GM19043 (cell line): ENCODE measurements around the gene RIMBP2.
"Not testable (repeated sequence)": the region's sequence is repeated elsewhere in the genome, so short reads cannot be mapped to it uniquely, and the experiment has no call there.

Source experiments
- ATAC-seq: cut with Tn5 transposase; IDR thresholded peaks from one replicate; pipeline ENCODE4 v1.9.1; 2021; ENCODE audit warnings: low read depth; ENCODE audit not compliant: unreplicated experiment

RIMBP2 gene

DNA sequence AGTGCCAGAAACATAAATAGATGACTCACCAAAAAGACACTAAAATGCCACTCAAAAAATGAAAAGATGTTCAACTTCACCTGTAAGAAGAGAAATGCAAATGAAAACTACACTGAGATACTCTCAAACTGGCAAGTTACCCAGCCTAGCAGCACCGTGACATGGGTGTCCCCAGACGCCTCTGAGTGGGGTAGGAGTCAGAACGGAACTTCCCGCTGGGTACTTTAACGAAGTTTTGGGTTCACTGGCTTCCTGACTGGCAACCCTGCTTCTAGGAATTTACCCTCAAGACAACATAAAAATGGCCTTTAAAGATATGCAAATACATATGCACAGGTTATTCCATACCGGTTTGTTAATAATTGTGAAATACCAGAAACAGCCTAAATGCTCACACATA is 52.6 kb downstream of the RIMBP2 start:
- ATAC-seq, result no peak

DNA sequence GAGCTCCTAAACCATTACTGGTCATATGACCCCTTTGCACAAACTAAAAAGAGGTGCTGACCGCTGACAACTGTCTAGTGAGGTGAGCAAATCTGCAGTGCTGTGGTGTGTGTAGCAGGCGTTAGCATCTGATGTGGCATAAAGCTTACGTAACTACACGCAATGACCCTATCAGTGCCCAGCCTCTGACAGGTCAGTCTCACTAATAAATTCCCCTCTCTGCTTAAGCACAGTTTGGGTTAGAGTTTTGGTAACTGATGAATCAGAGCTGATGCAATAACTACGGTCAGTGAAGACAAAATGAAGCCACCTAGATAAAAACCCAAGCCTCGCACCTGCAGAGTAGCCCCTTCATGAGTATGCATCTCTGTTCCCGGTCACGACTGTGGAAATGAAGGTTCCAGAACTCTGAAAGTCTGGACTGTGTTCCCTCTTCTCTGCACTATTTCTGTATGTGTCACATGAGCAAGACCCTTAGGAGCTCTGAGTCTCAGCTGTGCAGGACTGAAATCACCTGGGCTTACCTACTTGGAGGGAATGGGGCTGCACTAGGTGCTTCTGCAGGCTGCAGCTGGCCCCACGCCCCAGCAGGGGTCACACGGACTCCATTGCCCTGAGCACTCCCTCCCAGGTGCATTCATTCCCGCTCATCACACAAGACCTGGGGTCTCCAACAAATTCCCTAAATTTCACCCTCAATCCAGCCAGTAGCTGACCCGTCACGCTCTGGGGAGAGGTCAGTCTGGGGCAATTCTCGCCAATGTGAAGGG is 54.4 kb downstream of the RIMBP2 start:
- no peak for ATAC-seq

DNA sequence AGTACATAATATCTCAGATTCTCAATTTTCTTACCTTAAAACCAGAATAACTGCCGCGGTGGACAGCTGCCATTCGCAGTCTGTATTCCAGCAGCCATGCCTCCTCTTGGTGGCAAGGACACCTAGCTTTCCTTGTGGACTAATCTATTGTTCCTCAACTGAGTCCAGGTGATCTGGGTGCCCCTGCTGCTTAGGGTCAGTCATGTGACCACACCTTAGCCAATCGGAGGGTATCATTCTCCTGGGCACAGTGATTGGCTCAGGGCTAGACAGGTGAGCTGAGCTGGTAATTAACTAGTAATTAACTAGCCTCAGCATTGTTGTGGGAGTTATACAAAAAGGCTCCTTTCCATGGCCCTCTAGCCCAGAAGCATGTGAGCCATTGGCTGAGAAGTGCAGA is 55.0 kb downstream of the RIMBP2 start:
- no peak for ATAC-seq

DNA sequence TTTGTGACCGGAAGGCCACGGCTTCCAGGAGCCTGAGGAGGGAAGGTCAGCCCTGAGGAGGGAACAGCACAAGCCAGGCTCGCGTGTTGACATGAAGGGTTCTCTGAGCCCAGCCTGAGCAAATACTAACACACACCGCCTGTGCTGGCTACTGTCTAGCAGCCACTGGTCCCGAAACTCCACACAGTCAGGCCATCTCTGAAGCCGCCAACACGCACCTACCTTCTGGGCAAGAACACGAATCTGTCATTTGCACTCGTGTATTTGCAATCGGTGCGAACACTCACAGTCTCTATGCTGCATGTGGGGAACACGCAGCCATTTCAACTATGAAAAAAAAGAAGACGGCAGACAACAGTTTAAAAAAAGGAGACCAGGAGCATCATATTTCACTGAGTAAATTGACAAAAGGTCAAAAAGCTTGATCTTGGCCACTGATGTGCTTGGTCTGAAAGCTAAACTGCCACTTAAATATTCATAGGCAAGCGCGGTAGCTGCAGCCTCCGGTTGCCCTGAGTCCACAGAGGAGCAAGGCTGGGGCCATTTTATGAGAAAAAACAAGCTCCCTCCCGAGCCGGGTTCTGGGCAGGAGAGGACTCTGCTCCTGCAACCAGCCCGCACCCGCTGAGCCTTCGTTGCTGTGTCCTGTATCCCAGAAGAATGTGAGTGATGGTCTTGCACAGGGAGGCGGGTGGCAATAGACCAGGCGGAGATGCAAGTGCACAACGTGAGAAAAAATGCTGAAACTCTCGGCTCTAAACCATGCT is 57.8 kb downstream of the RIMBP2 start:
- no peak for ATAC-seq

DNA sequence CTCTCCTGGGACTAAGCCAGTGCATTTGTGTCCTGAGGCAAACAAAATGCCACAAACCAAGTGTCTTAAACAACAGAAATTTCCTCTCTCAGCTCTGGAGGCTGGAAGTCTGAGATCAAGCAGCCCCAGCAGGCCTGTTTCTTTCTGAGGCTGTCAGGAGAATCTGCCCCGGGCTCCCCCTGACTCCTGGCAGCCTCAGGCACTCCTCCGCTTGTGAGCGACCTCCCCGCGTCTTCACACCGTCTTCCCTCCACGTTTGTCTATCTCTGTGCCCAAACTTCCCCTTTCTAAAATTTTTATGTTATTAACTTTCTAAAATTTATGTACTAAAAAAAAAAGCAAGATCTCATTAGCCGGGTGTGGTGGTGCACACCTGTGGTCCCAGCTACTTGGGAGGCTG is 59.7 kb downstream of the RIMBP2 start:
- ATAC-seq, result no peak

DNA sequence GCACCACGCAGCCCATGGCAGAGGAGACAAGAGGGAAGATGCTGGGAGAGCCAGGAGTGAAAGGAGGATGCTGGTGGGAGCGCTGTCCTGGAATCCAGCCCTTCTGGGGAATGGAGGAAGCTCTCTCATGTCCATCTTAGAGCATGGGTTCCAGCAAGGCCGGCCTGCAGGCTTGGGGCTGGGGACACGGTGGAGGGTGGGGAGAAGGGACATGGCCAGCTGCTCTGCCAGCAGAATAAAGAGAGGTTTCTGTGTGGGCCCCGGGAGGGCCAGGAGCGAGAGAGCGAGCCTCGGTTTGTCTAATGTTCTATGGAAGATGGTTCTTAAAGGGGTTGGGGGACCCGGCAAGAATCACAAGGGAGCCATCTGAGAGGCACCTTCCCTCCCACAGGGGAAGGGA is 60.2 kb downstream of the RIMBP2 start:
- no peak for ATAC-seq

DNA sequence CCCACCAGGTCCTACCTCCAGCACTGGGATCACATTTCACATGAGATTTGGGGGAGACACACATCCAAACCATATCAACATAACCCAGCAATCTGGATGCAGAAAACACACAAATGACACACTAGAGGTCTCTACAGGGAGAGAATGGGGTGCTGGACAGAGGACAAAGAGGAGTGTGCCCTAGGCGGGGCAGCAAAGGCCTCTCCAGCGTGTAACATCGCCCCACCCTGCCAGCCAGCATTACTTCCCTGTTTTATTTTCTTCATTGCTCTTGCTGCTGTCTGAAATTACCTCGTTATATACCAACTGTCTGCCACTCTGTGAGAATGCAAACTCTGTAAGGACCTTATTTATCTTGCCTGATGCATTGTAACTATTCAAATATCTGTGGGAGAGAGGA is 61.1 kb downstream of the RIMBP2 start:
- ATAC-seq, result no peak

DNA sequence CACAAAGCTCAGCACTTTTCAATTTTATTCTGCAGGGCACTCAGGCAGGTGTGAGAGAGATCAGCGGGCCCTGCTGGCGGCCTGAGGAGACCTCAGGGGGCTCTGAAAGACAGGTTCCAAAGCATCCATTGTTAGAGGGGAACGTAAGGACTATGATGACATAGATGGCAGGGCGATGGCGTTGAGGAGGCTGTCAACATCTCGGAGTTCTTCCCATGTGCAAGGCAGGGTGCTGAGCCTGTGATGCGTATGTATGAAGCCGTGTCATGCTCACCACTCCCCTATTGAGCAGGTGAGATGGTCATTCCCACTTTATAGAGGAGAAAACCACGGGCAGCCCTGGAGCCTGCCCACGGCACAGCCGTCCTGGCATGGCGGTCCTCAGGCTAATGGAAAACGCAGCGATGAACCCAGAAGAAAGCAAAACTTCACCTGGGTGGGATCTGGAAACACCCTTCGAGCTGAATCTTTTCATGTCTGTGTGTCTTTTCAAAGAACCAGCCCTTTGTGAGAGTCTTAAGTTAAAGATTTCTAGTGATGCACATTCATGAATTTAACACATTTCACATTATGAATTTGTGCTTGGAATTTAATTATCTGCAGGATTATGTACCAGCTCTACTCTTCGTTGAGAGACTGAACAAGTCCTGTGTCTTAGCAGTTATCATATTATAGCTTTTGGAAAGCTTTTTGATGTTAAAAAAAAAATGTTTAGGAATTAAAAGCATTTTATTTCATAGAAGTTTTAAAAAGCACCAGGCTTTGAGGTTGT is 64.7 kb downstream of the RIMBP2 start:
- ATAC-seq, result no peak

DNA sequence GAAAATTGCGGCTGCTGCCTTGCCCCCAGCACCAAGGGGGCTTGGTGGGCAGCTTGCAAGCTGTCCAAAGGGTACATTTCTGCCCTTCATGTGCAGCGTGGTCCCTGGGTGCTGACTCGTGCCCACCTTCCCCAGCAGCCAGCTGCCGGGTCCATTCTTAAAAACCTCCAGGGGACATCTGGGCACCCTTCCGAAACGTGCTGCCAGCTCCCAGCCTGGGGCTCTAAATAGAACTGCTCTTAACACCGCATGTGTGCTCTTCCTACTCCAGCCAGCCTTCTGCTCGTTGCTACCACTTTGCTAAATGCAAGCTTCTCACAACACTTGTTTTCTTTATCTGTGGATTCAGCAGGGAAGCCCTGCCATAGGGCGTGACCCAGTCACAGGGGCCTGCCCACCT is 66.0 kb downstream of the RIMBP2 start:
- ATAC-seq, result no peak

DNA sequence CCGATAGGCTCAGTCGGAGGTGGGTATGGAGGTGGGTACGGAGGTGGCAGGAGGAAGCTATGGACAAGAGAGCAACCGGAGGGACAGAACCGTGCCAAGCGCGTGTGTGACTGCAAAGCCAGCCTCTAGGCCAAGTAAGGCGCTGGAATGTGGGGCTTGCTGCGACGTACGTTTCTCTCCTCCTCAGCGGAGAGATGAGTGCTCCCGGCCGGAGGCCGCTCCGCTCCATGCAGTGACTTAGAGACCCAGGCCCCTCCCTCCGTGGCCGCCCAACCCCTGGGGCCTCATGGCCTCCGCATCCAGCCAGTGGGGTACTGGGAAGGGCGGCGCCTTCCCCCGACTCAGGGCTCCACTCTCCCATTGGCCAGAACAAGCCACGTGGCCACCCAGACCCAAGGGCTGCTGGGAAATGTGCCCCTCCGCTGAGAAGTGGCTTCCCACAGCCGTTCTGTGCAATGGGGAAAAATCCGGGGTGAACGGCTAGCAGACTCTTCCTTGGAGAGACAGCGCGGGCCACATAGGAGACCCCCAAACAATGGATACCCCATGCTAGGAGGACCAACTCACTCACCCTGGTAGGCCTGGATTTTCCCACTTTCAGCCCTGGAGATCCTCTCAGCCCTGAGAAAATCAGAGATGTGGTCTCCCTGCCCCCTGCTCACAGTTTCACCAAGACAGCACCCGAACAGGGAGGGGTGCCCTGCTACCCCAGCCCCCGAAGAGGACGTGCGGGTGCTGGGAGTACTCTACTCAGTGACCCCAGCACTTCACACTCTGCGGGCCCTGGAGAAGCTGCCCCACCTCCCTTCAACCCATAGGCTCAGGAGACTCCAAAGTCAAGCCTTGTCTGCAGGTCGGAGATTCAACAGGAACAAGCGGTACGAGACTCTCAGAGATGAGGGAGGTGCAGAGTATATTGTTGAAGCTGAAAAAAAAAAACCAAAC is 66.7 kb downstream of the RIMBP2 start:
- no peak for ATAC-seq

DNA sequence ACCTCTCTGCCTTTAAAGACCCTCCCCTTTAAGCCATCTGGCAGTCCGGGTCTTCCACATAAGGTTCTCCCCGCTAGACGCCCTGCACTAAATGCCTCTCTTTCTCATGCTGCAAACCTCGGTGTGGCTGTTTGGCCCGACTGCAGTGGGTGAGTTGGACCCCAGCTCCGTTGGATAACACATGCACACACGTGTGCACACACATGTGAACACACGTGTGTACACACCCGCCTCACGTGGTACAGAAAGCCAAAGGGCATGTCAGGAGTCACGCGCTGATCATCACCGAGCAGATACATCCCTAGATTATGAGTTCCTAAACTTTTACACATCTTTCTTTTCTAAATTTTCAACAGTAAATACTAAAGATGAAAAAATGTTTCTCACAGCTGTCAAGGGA is 68.3 kb downstream of the RIMBP2 start:
- no peak for ATAC-seq

DNA sequence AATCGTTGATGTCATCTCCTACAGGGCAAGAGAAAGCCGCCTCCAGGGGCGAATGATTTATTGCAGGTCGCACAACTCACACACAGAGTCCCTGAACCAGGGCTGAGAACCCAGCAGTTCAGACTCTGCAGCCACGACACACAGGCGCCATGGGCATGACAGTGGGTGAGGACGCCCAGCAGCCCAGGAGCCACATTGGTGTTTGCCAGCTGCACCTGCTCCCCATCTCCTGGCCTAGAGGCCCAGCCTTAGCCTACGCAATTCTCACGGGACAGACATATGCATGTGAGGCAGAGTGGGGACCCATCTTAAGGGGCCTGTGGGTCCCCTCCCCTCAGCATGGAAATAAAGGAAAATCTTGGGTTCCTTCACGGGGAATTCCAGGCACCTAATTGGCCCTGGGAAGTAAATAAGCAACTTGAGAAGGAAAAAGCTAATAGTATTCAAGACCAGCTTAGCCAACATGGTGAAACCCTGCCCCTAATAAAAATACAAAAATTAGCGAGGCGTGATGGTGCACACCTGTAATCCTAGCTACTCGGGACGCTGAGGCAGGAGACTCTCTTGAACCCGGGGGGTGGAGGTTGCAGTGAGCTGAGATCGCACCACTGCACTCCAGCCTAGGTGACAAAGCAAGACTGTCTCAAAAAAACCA is 69.3 kb downstream of the RIMBP2 start:
- ATAC-seq, result no peak

DNA sequence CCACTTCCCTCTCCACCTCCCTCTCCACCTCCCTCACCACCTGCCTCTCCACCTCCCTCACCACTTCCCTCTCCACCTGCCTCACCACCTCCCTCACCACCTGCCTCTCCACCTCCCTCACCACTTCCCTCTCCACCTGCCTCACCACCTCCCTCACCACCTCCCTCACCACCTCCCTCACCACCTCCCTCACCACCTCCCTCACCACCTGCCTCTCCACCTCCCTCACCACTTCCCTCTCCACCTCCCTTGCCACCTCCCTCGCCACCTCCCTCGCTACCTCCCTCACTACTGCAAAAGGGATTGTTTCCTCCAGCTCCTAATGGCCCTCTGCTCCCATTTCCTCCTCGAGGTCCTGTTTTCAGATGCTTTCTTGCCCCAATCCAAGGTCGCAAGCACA is 69.9 kb downstream of the RIMBP2 start:
- not testable (repeated sequence) for ATAC-seq

DNA sequence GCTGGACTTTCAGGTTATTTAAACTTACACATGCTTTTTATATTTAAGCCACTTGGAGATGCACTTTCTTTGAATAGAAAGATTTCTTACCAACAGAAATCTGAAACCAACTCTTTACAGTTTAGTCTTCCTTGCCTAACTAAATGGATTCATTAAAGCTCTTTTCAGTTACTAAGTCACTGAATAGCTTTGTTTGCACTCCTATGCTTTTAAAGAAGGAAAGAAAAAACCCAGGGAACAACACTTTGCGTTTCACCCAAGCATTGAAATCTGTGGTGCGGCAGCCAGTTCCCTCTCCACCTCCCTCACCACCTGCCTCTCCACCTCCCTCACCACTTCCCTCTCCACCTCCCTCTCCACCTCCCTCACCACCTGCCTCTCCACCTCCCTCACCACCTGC is 70.3 kb downstream of the RIMBP2 start:
- no peak for ATAC-seq

DNA sequence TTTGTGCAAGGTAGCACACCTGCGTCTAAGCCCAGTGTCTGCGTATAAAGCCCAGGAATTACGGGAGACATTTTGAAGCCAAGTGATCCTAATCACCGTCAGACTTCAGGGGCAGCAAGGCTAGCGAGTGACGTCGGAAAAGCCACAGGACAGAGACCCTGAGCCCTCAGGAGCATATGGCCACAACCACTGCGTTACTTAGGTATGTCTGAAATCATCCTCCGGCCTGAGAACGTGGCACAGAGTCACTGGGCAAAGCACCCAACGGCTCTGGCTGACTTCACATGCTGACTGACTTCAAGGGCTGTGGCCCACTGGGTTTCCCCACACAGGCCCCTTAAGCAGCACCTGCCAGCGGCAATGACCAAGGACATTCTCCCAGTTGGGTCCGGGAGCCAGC is 71.5 kb downstream of the RIMBP2 start:
- ATAC-seq, result no peak

DNA sequence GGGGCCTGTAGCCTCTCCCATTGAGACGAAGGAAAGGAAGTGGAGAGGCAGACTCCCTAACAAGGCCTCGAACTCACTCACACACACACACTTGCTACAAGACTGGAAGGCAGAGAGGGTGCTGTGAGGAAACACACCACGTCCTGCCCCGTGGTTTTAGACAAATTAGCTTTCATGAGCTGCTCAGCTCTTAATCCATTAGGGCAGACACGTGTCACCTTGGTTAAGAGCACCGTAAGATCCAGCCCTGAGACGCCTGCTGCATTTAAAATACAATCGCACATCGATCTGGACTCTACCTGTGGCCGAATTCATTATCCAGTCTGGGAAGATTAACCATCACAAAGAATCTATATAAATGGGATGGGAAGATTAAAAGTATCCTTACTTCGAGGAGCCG is 72.0 kb downstream of the RIMBP2 start:
- ATAC-seq, result no peak

DNA sequence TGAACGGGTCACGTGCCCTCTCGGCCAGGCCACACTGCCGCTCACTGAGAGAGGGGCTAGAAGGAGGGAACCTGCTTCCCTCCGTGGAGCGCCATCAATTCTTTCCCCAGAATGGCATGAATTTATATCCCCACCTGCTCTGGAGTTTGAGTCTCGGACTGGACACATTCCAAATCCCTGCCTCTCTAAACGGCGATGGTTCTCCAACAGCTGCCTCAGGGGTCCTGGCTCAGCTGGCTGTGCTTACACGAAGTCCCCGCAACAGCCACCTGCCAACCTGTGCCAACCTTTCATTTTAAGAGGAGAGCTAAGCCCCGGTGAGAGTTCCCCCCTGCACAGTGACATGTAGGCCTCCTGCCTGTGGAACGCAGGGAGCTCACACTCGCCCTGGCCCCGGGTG is 73.2 kb downstream of the RIMBP2 start:
- ATAC-seq, result no peak

DNA sequence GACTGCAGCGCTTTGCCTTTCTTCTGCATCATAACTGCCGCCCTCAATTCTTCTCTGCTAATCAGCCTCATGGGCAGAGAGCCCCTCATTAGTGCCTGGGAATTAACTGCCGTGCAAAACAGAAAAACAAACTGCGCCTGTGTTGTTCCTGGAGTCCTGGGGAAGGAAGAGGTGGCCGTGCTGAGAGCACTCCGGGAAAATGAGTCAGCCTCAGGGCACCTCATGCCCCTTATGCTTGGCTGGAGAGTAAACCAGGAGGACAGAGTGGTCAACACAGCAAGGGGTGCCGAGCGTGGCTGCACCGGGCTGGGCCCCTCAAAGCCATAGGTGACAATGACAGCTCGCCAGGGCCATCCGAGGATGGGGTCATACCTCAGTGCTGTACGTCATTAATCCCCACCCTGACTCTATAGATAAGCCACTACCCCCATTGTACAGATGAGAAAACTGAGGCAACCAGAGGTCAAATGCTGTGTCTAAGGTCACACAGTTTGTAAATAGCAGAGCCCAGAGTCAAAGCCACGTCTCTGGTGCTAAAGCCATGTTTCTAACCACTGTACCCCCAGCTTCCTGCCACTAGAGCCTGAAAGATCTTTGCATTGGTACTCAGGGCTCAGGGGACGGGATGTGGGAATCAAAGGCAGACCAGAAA is 74.4 kb downstream of the RIMBP2 start:
- no peak for ATAC-seq

DNA sequence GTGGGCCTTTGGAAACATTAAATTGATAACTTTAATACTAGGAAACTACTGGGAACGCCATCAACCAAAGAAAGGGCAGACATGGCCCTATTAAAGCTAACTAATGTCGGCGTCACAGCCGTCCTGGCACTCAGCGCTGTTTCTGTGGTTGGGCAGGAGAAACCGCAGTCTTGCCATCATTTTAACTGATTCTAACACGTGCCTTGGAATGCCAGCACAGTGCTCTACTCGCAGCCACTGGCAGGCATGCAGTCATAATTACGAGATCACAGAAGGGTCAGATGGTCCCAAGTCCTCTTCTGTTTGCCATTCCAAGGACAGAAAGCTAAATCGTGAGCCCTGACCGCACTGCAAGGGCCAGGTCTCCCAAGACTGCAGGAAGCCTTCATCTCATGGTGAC is 75.2 kb downstream of the RIMBP2 start:
- no peak for ATAC-seq
